Measurements from ENCODE around the gene ST3GAL3. TPM values are rescaled to one million over a fixed set of nuclear protein-coding genes. Genes with fewer than 3 reads are reported as not detected.

Gene ST3GAL3
- total RNA-seq, 2 donors from 2014 or later, result 13.8 to 35.0 TPM

DNA sequence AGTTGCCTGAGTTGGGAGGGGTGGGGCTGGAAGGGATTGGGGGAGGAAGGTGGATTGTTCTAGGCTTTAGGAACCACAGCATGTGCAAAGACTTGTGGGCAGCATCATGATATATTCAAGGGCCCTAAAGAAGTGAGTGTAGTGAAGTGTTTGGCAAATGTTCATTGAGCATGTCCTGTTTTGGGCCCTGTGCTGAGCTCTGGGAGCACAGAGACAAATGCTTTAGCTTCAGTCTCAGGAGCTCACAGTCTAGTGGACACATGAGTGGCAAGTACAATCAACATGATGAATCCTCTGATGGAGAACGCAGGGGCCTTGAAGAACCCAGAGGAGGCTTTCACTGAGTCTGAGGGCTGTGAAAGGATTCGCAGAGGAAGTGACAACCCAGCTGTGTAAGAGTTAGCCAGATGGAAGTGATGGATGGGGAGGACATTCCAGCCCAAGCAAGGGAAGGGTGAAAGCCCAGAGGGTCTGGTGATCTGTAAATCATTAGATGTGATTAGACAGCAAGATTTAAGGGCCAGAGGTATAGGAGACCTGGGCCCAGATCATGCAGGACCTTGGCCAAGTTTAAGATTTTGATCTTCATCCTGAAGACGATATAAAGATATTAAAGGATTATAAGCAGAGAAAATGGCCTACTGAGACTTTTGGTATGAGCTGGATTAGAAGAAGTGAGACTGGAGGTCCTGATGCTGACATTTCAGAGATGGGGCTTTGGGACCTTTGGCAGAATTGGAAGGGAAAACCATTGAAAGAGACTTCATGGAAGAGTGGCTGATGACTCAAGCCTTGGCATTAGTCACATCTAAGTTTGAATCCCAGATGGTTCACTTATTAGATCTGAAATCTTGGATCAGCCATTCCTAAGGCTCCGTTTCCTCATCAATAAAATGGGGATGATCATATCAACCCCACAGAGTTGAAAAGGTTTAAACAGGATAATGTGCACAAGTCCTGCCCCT, 244.0 kb downstream of the ST3GAL3 start:
- Histone ChIP-seq H3K9me3 (no peaks in the 10 kb centered on the region), H3K27me3 (replicated peaks; ENCODE audit: insufficient read depth) (no peaks in the 10 kb centered on the region), H3K27ac (no peak overlapping the region), H3K36me3 (no peaks in the 10 kb centered on the region), H3K4me3 (no peak overlapping the region), H3K4me1 (replicated peaks) (peaks cover 15% of the 10 kb centered on the region)
- 82% methylated on average over 4 of the region's 4 CpGs for WGBS
- no peak for DNase-seq (ENCODE audit: low spot score)
- intact Hi-C loops (cut with DNase I), result no loop called here
- no peak for TF ChIP-seq POLR2A (IDR thresholded peaks at IDR 0.05)
- no peak for TF ChIP-seq POLR2AphosphoS5 (IDR thresholded peaks at IDR 0.05)
- TF ChIP-seq, protein P1, sequence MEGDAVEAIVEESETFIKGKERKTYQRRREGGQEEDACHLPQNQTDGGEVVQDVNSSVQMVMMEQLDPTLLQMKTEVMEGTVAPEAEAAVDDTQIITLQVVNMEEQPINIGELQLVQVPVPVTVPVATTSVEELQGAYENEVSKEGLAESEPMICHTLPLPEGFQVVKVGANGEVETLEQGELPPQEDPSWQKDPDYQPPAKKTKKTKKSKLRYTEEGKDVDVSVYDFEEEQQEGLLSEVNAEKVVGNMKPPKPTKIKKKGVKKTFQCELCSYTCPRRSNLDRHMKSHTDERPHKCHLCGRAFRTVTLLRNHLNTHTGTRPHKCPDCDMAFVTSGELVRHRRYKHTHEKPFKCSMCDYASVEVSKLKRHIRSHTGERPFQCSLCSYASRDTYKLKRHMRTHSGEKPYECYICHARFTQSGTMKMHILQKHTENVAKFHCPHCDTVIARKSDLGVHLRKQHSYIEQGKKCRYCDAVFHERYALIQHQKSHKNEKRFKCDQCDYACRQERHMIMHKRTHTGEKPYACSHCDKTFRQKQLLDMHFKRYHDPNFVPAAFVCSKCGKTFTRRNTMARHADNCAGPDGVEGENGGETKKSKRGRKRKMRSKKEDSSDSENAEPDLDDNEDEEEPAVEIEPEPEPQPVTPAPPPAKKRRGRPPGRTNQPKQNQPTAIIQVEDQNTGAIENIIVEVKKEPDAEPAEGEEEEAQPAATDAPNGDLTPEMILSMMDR (IDR thresholded peaks at IDR 0.05), result no peak

DNA sequence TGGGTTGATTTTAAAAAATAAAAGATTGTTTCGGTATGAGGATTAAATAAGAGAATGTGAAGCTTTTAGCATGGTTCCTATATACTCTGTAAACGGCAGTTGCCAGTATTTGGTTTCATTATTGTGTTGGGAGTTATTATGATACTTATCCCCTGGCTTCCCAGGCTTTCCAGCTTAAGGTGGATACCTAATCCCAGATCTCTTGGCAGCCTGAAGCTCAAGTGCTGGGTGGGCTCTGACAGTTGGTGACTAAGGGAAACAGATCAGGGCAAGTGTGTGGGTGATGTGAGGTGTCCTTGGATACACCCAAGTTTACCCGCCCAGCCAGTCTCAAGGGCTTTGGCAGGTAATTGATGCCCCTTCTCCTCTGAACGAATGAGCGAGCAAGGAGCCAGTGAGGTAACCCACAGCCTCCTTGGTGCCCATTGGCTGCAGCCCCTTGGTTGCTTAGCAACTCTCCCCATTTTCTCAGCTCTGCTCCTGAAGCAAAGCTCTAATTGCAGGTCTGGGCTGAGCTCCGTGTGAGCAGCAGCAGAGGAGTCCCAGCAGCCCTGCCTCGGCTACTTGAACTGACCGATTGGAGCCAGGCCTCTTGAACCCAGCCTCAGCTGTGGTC, 245.5 kb downstream of the ST3GAL3 start:
- TF ChIP-seq POLR2A (IDR thresholded peaks at IDR 0.05), result no peak
- TF ChIP-seq, protein P1 (IDR thresholded peaks at IDR 0.05), result no peak
- no peak for TF ChIP-seq POLR2AphosphoS5 (IDR thresholded peaks at IDR 0.05)
- Histone ChIP-seq H3K27ac (no peak overlapping the region), H3K4me1 (replicated peaks) (peaks cover 7% of the 10 kb centered on the region), H3K9me3 (no peaks in the 10 kb centered on the region), H3K27me3 (replicated peaks; ENCODE audit: insufficient read depth) (no peaks in the 10 kb centered on the region), H3K4me3 (no peak overlapping the region), H3K36me3 (peaks cover 0 to 8% of the 10 kb centered on the region in 2 donors)
- DNase-seq (ENCODE audit: low spot score), result no peak
- intact Hi-C loops (cut with DNase I), result no loop called here
- 56% methylated on average over 8 of the region's 8 CpGs for WGBS

DNA sequence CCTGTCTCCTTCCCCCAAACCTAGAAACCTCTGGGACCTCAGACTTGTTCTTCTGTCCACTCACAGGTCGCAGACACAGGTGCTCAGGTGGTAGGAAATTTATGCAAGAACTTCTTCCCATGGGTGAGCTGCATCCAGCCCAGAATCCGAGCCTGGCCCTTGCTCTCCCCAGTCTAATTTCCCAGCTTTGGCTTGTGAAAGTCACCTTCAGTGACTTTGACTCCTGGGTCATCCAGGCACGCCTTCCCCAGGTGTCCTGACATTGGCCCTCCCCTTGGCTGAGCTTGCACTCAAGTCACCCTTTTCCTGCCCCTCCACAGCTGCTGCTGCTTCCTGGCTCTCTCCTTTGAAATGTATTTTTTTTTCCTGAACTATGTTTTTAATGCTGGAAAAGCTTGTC, 246.0 kb downstream of the ST3GAL3 start:
- H3K27ac ChIP-seq, result no peak overlapping the region
- 72% methylated on average over 3 of the region's 3 CpGs for WGBS
- intact Hi-C loops (cut with DNase I), result no loop called here
- H3K27me3 ChIP-seq (replicated peaks; ENCODE audit: insufficient read depth), result no peaks in the 10 kb centered on the region
- H3K4me1 ChIP-seq (replicated peaks), result peaks cover 2% of the 10 kb centered on the region
- peaks cover 0 to 8% of the 10 kb centered on the region in 2 donors for H3K36me3 ChIP-seq
- no peaks in the 10 kb centered on the region for H3K9me3 ChIP-seq
- TF ChIP-seq POLR2A (IDR thresholded peaks at IDR 0.05) (no peak), POLR2AphosphoS5 (IDR thresholded peaks at IDR 0.05) (no peak)
- TF ChIP-seq, protein P1 (IDR thresholded peaks at IDR 0.05), result no peak
- H3K4me3 ChIP-seq, result no peak overlapping the region
- no peak for DNase-seq (ENCODE audit: low spot score)

DNA sequence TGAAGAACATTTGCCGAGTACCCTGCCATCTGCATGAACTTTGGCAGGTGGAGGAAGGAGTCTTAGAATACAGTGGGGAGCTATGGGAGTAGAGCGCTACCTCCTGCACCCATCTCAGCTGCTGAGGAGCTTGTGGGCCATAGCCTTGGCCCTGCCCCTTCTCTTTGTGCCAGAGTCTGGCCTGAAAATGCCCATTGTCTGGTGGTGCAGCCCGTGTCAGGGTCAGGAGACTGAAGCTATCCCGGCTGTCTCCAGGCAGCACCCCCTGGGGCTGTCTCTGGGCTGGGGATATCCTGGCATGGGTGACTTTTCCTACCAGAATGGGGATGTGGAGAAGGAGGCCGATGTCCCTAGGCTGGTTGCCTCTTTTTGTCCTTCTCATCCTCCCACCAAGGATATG, 246.7 kb downstream of the ST3GAL3 start:
- TF ChIP-seq, protein P1 (IDR thresholded peaks at IDR 0.05), result no peak
- no peak for TF ChIP-seq POLR2AphosphoS5 (IDR thresholded peaks at IDR 0.05)
- TF ChIP-seq POLR2A (IDR thresholded peaks at IDR 0.05), result no peak
- Histone ChIP-seq H3K36me3 (peaks cover 0 to 8% of the 10 kb centered on the region in 2 donors), H3K27me3 (replicated peaks; ENCODE audit: insufficient read depth) (no peaks in the 10 kb centered on the region), H3K27ac (no peak overlapping the region), H3K4me3 (no peak overlapping the region), H3K4me1 (replicated peaks) (peaks cover under 1% of the 10 kb centered on the region), H3K9me3 (no peaks in the 10 kb centered on the region)
- DNase-seq (ENCODE audit: low spot score), result no peak
- intact Hi-C loops (cut with DNase I), result no loop called here
- 93% methylated on average over 5 of the region's 5 CpGs for WGBS

Data from prostate gland (tissue), 2 donors.